Limb (tissue), 2 donors: Measurements from ENCODE around the gene ZWINT.

Experiments
- DNase-seq, 2 donors: peaks; one replicate each; pipeline ENCODE4 v3.0.0-alpha.2; 2016; ENCODE audit errors: extremely low spot score in 2 of 2

ZWINT gene, protein sequence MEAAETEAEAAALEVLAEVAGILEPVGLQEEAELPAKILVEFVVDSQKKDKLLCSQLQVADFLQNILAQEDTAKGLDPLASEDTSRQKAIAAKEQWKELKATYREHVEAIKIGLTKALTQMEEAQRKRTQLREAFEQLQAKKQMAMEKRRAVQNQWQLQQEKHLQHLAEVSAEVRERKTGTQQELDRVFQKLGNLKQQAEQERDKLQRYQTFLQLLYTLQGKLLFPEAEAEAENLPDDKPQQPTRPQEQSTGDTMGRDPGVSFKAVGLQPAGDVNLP

DNA sequence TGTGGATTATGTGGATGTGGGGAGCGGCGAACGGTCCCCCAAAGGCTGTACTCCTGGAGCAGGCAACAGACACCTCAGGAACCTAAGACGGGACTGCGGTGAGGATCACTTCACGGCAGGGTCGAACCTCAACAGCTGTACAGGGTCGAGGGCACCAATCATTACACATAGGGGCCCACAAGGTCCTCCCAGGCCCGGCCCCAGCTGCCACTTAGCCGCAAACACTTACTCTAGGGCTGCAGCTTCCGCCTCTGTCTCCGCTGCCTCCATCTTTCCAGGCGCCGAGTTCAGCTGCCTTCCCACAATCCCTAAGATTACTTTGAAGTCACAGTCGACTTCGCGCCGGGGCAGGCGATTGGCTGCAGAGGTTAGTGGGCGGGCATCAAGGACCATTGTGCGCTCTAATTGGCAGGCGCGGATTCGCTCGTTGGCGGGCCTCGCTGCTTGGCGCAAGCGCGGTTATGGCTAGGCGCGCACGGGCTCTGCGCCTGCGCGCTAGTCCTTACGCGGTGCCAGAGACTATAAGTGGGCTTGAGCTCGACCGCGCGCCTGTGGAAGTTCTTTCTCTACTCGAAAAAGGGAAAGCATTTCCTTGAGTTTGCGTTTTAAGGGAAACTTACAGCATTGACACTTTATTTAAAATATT is at the start of gene ZWINT:
Gene ZWINT (minus strand): TSS at position 293 of the 646 bp plus-strand sequence. CDS start 23 bp downstream, at position 270.
- peak; percentile 97 to 98 for DNase-seq

DNA sequence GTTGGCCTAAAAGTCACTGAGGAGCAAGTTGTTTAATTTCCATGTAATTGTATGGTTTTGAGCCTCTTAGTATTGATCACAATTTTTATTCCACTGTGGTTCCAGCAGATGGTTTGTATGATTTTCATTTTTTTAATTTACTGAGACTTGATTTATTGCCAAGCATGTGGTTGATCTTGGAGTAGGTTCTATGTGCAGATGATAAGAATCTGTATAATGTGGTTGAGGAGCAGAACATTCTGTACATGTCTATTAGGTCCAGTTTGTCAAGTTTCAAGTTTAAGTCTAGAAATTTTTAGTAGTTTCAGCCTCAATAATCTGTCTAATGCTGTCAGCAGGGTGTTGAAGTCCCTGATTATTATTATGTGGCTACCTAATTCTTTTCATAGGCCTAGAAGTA is 22.7 kb upstream of the ZWINT start:
- DNase-seq, result no peak

DNA sequence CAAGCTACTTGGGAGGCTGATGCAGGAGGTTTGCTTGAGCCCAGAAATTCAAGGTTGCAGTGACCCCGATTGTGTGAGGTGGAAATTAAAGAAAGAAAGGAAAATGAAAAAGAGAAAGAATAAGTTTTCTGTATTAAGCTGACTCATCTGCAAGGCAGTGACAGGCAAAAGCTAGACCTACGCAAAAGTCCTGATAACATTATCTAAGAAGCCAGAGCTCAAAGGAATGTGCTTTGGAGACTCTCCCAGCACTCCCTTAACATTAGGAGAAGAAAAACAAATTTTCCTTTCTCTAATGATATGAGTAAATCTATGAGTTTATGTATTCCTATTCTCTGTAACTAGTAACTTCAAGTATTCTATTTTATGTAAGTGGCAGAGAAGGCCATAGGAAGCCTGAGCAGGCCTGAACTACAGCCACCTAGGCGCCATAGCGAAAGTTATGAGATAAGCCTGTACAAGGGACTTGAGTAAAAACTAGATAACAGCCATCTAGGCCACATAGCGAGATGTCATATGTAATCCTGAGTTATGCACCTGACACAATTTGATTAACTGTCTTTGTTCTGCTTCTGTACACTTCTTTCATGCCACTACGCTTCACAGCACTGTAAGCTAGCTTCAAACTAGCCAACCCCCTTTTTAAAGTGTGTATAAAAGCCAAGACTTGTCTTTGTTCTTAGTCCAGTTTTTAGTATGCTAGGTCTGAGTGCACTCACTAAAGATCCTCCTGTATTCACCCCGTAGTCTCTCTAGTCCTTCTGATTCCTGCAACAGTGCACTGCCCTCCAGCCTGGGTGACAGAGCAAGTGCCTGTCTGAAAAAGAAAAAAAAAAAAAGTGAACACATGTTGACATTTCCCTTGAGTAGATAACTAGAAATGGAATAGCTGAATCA is 9.4 kb upstream of the ZWINT start:
- DNase-seq, result no peak

DNA sequence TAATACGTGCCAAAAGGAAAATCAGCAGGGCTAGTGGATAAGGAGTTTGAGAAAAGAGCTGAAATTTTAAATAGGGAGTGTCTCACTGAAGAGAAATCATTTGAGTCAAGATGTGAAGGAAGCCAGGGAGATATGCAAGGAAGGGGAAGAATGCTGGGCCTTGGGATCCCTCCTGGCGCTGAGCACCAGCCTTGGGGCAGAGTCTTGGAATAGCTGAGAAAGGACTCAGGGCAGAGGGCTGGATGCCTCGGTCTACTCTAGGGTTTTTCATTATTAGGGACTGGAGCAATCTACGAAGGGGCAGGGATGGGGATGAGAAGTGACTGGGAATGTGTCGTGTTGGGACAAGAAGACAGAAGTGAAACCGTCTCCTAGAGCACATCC is 484 bp downstream of the ZWINT start:
- no peak for DNase-seq

GRCh38 chr10:56359837-56360236 is 1.2 kb downstream of the ZWINT start:
- DNase-seq, result no peak

- no peak for DNase-seq
These were observed 4.0 kb downstream of the ZWINT start for GRCh38 chr10:56357018-56357417.

DNA sequence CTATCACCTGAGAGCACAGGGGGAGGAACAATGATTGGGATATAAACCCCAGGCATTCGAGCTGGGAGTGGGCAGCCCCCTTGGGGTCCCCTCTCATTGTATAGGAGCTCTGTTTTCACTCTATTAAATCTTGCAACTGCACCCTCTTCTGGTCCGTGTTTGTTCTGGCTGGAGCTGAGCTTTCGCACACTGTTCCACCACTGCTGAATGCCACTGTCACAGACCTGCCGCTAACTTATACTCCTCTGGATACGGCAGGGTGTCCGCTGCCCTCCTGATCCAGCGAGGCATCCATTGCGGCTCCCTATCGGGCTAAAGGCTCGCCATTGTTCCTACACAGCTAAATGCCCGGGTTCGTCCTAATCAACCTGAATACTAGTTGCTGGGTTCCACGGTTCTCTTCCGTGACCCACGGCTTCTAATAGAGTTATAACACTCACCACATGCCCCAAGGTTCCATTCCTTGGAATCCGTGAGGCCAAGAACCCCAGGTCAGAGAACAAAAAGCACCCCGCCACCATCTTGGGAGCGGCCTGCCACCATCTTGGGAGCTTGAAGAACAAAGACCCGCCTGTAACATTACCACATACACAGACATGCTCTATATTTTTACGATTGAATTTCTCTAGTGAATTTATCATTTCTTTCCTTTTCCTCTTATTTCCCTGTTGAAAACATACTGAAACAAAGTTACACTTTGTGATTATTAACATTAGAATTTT is 9.0 kb downstream of the ZWINT start:
- no peak for DNase-seq

DNA sequence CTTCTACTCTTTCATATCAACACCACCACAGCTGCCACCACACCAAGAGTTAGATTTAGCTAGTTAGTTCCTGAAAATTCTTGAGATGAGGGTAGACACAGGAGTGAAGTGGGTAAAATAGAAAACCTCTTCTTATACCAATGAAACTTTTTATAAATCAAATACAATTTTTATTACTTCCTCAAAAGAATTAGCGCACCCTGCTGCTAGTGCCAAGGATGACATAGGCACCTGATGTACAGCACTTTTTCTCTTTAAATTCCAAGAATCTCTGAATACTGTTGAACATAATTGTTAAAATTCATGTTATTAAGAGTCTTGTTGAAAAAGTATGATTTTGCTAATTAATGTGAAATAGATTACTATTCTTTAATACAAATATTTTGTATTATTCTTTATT is 11.4 kb downstream of the ZWINT start:
- DNase-seq, result no peak

DNA sequence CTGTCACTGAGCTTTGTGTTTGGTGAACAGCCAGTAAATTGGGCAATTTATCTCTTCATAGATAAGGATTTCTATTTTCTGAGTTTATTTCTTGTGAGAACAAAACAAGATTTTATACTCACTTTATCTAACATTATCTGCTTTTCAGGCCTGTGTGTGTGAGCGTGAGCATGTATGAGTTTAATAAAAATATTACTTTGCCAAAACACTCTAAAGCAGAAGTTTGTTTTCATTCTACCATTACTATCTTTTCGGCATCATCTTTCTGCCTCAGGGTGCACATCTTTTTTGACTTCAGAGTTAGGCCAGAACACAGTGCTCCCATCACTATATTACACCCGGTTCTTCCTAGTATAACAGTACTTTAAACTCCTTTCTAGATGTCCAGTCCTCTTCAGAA is 13.0 kb downstream of the ZWINT start:
- no peak for DNase-seq

GRCh38 chr10:56346845-56347415 is 14.1 kb downstream of the ZWINT start:
- DNase-seq, result no peak

- DNase-seq, result no peak
These were observed 19.4 kb downstream of the ZWINT start for GRCh38 chr10:56341612-56342011.

- DNase-seq, result no peak
These were observed 31.1 kb downstream of the ZWINT start for GRCh38 chr10:56329961-56330360.

DNA sequence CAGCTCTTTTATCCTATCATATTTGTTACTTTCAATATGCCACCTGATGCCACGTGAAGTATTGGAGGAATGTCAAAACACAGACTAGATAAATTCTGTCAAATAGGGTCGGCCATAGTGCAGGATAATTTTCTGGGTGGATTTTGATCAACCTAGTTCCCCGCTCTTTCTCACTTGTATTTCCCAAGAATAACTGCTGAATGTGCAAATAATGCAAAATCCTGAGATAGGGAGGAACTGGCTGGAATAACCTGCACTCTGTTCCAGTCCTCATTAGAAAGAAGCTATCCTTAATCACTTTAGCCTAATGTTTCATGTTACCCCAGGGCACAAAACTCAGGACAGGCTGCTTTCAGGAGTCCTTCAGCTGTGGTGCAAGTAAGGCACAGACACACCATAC is 33.9 kb downstream of the ZWINT start:
- DNase-seq, result no peak

- no peak for DNase-seq
These were observed 41.7 kb downstream of the ZWINT start for GRCh38 chr10:56319386-56319785.

- no peak for DNase-seq
These were observed 42.2 kb downstream of the ZWINT start for GRCh38 chr10:56318816-56319215.

DNA sequence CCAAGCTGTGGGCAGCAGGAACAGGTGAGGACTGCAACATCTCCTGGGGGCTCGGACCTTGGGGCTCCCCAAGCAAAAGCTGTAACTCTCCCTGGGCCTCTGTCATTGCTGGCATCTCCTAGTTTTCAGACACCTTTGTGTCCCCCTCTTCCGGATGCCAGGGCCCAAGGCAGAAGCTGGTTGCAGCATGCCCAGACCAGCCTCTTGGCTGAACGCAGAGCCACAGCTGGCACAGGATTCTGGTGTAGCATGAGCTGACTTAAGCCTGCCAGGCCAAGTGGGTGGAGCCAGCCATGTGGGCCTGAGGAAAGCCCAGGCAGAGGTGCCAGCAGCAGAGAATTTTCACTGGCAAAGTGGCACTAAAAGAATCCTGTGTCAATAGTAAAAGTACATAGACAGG is 43.5 kb downstream of the ZWINT start:
- no peak for DNase-seq

DNA sequence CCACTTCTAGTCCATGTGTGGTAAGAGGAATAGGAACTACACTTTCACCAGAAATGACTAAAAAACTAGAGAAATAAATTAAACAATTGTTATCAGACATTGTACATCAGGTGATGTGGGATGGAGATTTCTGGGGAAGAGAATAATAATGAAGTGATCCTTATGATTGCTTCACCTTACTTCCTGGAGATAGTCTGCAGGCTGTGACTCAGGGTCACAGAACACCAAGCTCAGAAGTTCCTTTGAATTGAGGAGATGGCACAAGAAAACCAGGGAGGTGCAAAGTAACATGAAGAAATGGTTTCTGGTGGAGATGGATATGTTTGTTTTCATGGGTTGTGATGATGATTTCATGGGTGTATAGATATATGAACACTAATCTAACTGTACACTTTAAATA is 44.5 kb downstream of the ZWINT start:
- no peak for DNase-seq
